ENCODE measurements around the gene BIRC2.
"Not testable (repeated sequence)": the region's sequence is repeated elsewhere in the genome, so short reads cannot be mapped to it uniquely, and the experiment has no call there.

BIRC2 gene

GRCh38 chr11:102374633-102375424, 27.8 kb downstream of the BIRC2 start:
- H3K4me1 ChIP-seq (ENCODE audit: control insufficient read depth, insufficient read depth, low read length, unreplicated experiment); H3K4me3 ChIP-seq (ENCODE audit: low read depth, low read length); H3K27me3 ChIP-seq (ENCODE audit: insufficient read depth, low read length); H2AFZ ChIP-seq (ENCODE audit: low read length, unreplicated experiment); H3K27ac ChIP-seq (ENCODE audit: low read depth, low read length): not testable (repeated sequence)
- H3K36me3 ChIP-seq (ENCODE audit: insufficient read depth, low read length): peaks cover 32% of the 10 kb centered on the region
- peaks cover 22% of the 10 kb centered on the region for H3K79me2 ChIP-seq (ENCODE audit: control insufficient read depth, insufficient read depth, low read length, unreplicated experiment)

DNA sequence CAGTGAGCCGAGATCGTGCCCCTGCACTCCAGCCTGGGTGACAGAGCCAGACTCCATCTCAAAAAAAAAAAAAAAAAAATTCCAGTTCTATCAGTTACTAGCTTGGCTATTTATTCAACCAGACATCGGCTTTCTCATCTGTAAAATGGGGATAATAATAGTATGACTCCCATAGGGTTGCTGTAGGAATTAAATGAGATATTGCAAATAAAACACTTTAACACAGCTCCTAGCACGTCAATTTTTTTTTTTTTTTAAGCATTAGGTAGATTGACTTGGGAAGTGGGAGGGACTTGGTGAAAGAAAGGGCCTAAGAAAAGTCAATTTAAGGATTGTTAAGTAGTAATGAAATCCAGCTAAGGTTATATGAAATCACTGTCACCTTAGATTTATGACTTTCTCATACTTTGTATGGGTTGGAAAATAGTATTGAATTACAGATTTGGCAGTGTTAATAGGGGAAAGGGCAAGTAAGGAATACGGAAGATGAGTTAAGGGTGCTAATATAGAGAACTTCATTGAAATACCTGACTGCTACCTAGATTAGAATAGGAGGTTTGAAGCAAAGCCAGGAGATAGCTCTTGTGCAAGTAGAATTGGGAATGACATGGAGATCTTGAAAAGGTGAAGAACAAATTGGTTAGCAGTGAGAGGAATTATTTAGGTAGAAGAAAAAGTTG, 28.8 kb downstream of the BIRC2 start:
- H3K27ac ChIP-seq (ENCODE audit: low read depth, low read length): no peak overlapping the region
- peaks cover 39% of the 10 kb centered on the region for H3K36me3 ChIP-seq (ENCODE audit: insufficient read depth, low read length)
- H3K27me3 ChIP-seq (ENCODE audit: insufficient read depth, low read length): no peaks in the 10 kb centered on the region
- H3K4me3 ChIP-seq (ENCODE audit: low read depth, low read length): no peak overlapping the region
- no peaks in the 10 kb centered on the region for H3K4me1 ChIP-seq (ENCODE audit: control insufficient read depth, insufficient read depth, low read length, unreplicated experiment)
- peaks cover 22% of the 10 kb centered on the region for H3K79me2 ChIP-seq (ENCODE audit: control insufficient read depth, insufficient read depth, low read length, unreplicated experiment)
- H2AFZ ChIP-seq (ENCODE audit: low read length, unreplicated experiment): no peak overlapping the region

GRCh38 chr11:102377891-102378290, 30.9 kb downstream of the BIRC2 start:
- H3K27ac ChIP-seq (ENCODE audit: low read depth, low read length): no peak overlapping the region
- H3K4me3 ChIP-seq (ENCODE audit: low read depth, low read length): no peak overlapping the region
- H2AFZ ChIP-seq (ENCODE audit: low read length, unreplicated experiment): no peak overlapping the region
- no peaks in the 10 kb centered on the region for H3K27me3 ChIP-seq (ENCODE audit: insufficient read depth, low read length)
- H3K36me3 ChIP-seq (ENCODE audit: insufficient read depth, low read length): peaks cover 42% of the 10 kb centered on the region
- peaks cover 22% of the 10 kb centered on the region for H3K79me2 ChIP-seq (ENCODE audit: control insufficient read depth, insufficient read depth, low read length, unreplicated experiment)
- no peaks in the 10 kb centered on the region for H3K4me1 ChIP-seq (ENCODE audit: control insufficient read depth, insufficient read depth, low read length, unreplicated experiment)

GRCh38 chr11:102378818-102379217, 31.8 kb downstream of the BIRC2 start:
- Histone ChIP-seq H2AFZ (ENCODE audit: low read length, unreplicated experiment) (no peak overlapping the region), H3K27ac (ENCODE audit: low read depth, low read length) (no peak overlapping the region), H3K36me3 (ENCODE audit: insufficient read depth, low read length) (peaks cover 42% of the 10 kb centered on the region), H3K4me1 (ENCODE audit: control insufficient read depth, insufficient read depth, low read length, unreplicated experiment) (no peaks in the 10 kb centered on the region), H3K79me2 (ENCODE audit: control insufficient read depth, insufficient read depth, low read length, unreplicated experiment) (peaks cover 25% of the 10 kb centered on the region), H3K4me3 (ENCODE audit: low read depth, low read length) (no peak overlapping the region), H3K27me3 (ENCODE audit: insufficient read depth, low read length) (no peaks in the 10 kb centered on the region)

GRCh38 chr11:102382384-102382783, 35.4 kb downstream of the BIRC2 start:
- H2AFZ ChIP-seq (ENCODE audit: low read length, unreplicated experiment): no peak overlapping the region
- H3K27me3 ChIP-seq (ENCODE audit: insufficient read depth, low read length): no peaks in the 10 kb centered on the region
- no peak overlapping the region for H3K27ac ChIP-seq (ENCODE audit: low read depth, low read length)
- H3K4me1 ChIP-seq (ENCODE audit: control insufficient read depth, insufficient read depth, low read length, unreplicated experiment): no peaks in the 10 kb centered on the region
- peaks cover 38% of the 10 kb centered on the region for H3K36me3 ChIP-seq (ENCODE audit: insufficient read depth, low read length)
- H3K4me3 ChIP-seq (ENCODE audit: low read depth, low read length): no peak overlapping the region
- H3K79me2 ChIP-seq (ENCODE audit: control insufficient read depth, insufficient read depth, low read length, unreplicated experiment): peaks cover 4% of the 10 kb centered on the region

DNA sequence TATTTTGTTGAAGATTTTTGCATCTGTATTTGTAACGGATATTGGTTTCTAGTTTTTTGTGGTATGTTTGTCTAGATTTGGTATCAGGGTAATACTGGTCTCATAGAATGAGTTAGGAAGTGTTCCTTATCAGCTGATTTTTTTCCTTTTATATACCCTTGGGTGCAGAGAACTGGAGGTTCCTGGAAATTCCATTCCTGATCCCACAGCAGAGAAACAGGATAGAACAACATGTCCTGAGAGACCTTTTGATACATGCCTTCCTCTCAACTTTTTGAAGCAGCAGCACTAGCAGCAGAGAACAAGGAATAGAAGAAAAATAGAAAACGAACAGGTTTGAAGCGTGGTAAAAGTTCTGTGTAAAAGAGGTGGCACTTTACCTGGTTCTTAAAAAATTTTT, 36.8 kb downstream of the BIRC2 start:
- H3K4me3 ChIP-seq (ENCODE audit: low read depth, low read length): no peak overlapping the region
- H3K79me2 ChIP-seq (ENCODE audit: control insufficient read depth, insufficient read depth, low read length, unreplicated experiment): peaks cover 4% of the 10 kb centered on the region
- no peaks in the 10 kb centered on the region for H3K4me1 ChIP-seq (ENCODE audit: control insufficient read depth, insufficient read depth, low read length, unreplicated experiment)
- H3K27me3 ChIP-seq (ENCODE audit: insufficient read depth, low read length): no peaks in the 10 kb centered on the region
- peaks cover 37% of the 10 kb centered on the region for H3K36me3 ChIP-seq (ENCODE audit: insufficient read depth, low read length)
- no peak overlapping the region for H3K27ac ChIP-seq (ENCODE audit: low read depth, low read length)
- H2AFZ ChIP-seq (ENCODE audit: low read length, unreplicated experiment): no peak overlapping the region

- no peak overlapping the region for H2AFZ ChIP-seq (ENCODE audit: low read length, unreplicated experiment)
- no peak overlapping the region for H3K27ac ChIP-seq (ENCODE audit: low read depth, low read length)
- no peak overlapping the region for H3K4me3 ChIP-seq (ENCODE audit: low read depth, low read length)
- peaks cover 31% of the 10 kb centered on the region for H3K36me3 ChIP-seq (ENCODE audit: insufficient read depth, low read length)
- H3K27me3 ChIP-seq (ENCODE audit: insufficient read depth, low read length): no peaks in the 10 kb centered on the region
- no peaks in the 10 kb centered on the region for H3K4me1 ChIP-seq (ENCODE audit: control insufficient read depth, insufficient read depth, low read length, unreplicated experiment)
- H3K79me2 ChIP-seq (ENCODE audit: control insufficient read depth, insufficient read depth, low read length, unreplicated experiment): peaks cover 4% of the 10 kb centered on the region
Measured at GRCh38 chr11:102384419-102385079, 37.5 kb downstream of the BIRC2 start.

DNA sequence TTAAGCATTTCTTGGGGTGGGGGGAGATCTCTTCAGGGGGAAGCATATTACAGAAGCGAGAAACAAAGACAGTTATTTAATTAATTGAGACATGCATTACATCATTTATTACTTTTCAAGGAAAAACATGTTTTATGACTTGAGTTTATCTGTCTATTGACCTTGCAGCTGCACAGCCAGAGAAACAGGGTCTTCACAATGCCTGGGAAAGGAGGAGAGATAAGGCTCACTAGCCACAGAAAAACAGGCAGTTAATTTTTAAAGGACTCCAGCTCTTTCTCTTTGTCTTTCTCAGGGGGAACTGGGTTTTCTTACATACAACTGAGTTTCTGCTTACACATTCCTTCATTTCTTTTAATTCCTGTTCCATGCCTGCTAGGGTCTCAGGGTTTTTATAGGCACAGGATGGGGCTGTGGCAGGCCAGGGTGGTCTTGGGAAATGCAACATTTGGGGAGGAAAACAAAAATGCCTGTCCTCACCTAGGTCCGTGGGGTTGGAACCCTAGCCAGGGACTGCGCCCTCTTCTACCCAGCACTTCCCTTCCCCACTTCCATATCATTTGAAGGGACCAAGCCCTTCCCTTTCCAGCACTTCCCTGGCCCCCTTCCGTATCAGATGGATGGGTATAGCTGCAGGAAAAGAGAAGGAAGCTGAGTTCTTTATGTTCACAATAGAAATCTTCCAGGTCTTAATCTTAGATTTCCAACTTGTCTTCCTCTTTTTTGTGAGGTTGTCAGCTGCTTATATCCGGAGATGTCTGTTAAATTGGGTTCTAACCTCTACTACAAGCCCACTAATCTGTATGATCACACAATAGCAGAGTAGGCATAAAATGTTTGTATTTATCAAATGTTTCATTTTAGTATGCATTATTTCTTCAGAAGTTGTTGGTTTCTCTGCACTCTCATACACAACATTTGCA, 38.3 kb downstream of the BIRC2 start:
- no peaks in the 10 kb centered on the region for H3K27me3 ChIP-seq (ENCODE audit: insufficient read depth, low read length)
- no peak overlapping the region for H3K4me3 ChIP-seq (ENCODE audit: low read depth, low read length)
- H3K36me3 ChIP-seq (ENCODE audit: insufficient read depth, low read length): peaks cover 23% of the 10 kb centered on the region
- peaks cover 4% of the 10 kb centered on the region for H3K79me2 ChIP-seq (ENCODE audit: control insufficient read depth, insufficient read depth, low read length, unreplicated experiment)
- H2AFZ ChIP-seq (ENCODE audit: low read length, unreplicated experiment): no peak overlapping the region
- H3K27ac ChIP-seq (ENCODE audit: low read depth, low read length): no peak overlapping the region
- no peaks in the 10 kb centered on the region for H3K4me1 ChIP-seq (ENCODE audit: control insufficient read depth, insufficient read depth, low read length, unreplicated experiment)

DNA sequence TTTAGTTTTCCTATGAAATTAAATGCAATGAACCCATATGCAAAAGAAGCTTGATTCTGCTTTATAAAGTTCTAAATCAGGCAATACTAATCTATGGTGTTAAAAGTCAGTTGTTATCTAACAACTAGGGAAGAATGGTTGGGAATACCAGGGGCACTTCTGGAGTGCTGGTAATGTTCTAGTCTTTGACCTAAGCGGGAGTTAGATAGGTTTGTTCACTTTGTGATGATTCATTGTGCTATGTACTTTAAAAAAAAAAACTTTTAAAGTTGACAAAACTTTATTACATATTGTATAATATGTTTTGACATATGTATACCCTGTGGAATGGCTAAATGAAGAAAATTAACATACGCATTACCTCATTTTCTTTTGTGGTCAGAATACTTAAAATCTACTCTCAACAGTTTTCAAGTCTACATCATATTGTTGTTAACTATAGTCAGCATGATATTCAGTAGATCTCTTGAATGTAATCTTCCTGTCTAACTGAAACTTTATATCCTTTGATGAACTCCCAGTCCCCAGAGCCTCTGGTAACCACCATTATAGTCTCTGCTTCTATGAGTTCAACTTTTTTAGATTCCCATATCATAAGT, 39.2 kb downstream of the BIRC2 start:
- H3K79me2 ChIP-seq (ENCODE audit: control insufficient read depth, insufficient read depth, low read length, unreplicated experiment): peaks cover 7% of the 10 kb centered on the region
- no peak overlapping the region for H3K4me3 ChIP-seq (ENCODE audit: low read depth, low read length)
- H3K27me3 ChIP-seq (ENCODE audit: insufficient read depth, low read length): no peaks in the 10 kb centered on the region
- no peak overlapping the region for H2AFZ ChIP-seq (ENCODE audit: low read length, unreplicated experiment)
- no peaks in the 10 kb centered on the region for H3K4me1 ChIP-seq (ENCODE audit: control insufficient read depth, insufficient read depth, low read length, unreplicated experiment)
- no peak overlapping the region for H3K27ac ChIP-seq (ENCODE audit: low read depth, low read length)
- peaks cover 18% of the 10 kb centered on the region for H3K36me3 ChIP-seq (ENCODE audit: insufficient read depth, low read length)

Measured in ACC112 (cell line).